Osteoblast (primary cell): ENCODE data around the gene BCAS4. TPM values are rescaled to one million over a fixed set of nuclear protein-coding genes. Genes with fewer than 3 reads are reported as not detected.
"Not testable (repeated sequence)": the region's sequence is repeated elsewhere in the genome, so short reads cannot be mapped to it uniquely, and the experiment has no call there.

Experiments used
- DNase-seq: peaks from one replicate; pipeline ENCODE4 v3.0.0; 2011; ENCODE audit warnings: low spot score, mixed read lengths; ENCODE audit not compliant: insufficient read length; ENCODE audit errors: missing footprints
- H2AFZ ChIP-seq: 2 replicates; pipeline ENCODE4 v1.6.0; 2011; ENCODE audit warnings: mild to moderate bottlenecking, low read length
- H3K27ac ChIP-seq: 2 replicates; pipeline ENCODE4 v1.5.1; 2011; ENCODE audit warnings: mild to moderate bottlenecking, low read depth, low read length, moderate library complexity
- H3K27me3 ChIP-seq: 2 replicates; pipeline ENCODE4 v1.6.0; 2012; ENCODE audit warnings: mild to moderate bottlenecking, control low read depth, inconsistent platforms, low read length, moderate library complexity; ENCODE audit not compliant: insufficient read depth
- H3K36me3 ChIP-seq: 2 replicates; pipeline ENCODE4 v1.5.1; 2011; ENCODE audit warnings: mild to moderate bottlenecking, low read length, control low read depth, moderate library complexity; ENCODE audit not compliant: insufficient read depth
- H3K4me1 ChIP-seq: 2 replicates; pipeline ENCODE4 v1.5.1; 2011; ENCODE audit warnings: mild to moderate bottlenecking, low read length, control low read depth, moderate library complexity; ENCODE audit not compliant: insufficient read depth
- H3K4me2 ChIP-seq: 2 replicates; pipeline ENCODE4 v1.6.0; 2011; ENCODE audit warnings: mild to moderate bottlenecking, low read length; ENCODE audit not compliant: insufficient read depth
- H3K4me3 ChIP-seq: fragments of 200-600 bp; sonication (generic); 3 replicates; pipeline ENCODE4 v1.5.1; 2012; ENCODE audit warnings: mild to moderate bottlenecking, low read length, inconsistent platforms; ENCODE audit not compliant: insufficient read depth
- H3K79me2 ChIP-seq: 2 replicates; pipeline ENCODE4 v1.6.0; 2012; ENCODE audit warnings: mild to moderate bottlenecking, low read length, control low read depth, inconsistent platforms; ENCODE audit not compliant: insufficient read depth
- H3K9me3 ChIP-seq: 2 replicates; pipeline ENCODE4 v1.5.1; 2011; ENCODE audit warnings: low read depth, low read length, control low read depth
- H4K20me1 ChIP-seq: 2 replicates; pipeline ENCODE4 v1.6.0; 2012; ENCODE audit warnings: mild to moderate bottlenecking, low read length, control low read depth; ENCODE audit not compliant: insufficient read depth
- CTCF ChIP-seq: IDR thresholded peaks from 2 replicates; pipeline ENCODE4 v1.5.1; 2011; ENCODE audit warnings: mild to moderate bottlenecking, low read depth, low read length, moderate library complexity; ENCODE audit errors: extremely low read depth
- total RNA-seq: library from RNA; depleted of rRNA; stranded (reverse); fragments of >200 nt; gene quantifications from 2 replicates; pipeline ENCODE4 v1.2.3, GENCODE V29; 2012

Gene BCAS4
- total RNA-seq, 1 donor: 2.9 TPM

GRCh38 chr20:50799890-50800550 is 5.2 kb downstream of the BCAS4 start:
- Histone ChIP-seq H3K4me1 (peaks cover 6% of the 10 kb centered on the region), H3K36me3 (no peaks in the 10 kb centered on the region), H3K9me3 (no peaks in the 10 kb centered on the region), H3K4me3 (no peak overlapping the region), H3K27me3 (no peaks in the 10 kb centered on the region), H3K79me2 (peaks cover 3% of the 10 kb centered on the region), H2AFZ (no peak overlapping the region), H4K20me1 (no peaks in the 10 kb centered on the region), H3K27ac (no peak overlapping the region), H3K4me2 (no peak overlapping the region)
- no peak for TF ChIP-seq CTCF
- DNase-seq: no peak

GRCh38 chr20:50800986-50801746 is 6.3 kb downstream of the BCAS4 start:
- DNase-seq, H3K4me1 ChIP-seq, H4K20me1 ChIP-seq, H3K4me2 ChIP-seq, H3K27ac ChIP-seq, H3K36me3 ChIP-seq, H2AFZ ChIP-seq, H3K9me3 ChIP-seq, H3K27me3 ChIP-seq, H3K79me2 ChIP-seq, H3K4me3 ChIP-seq: not testable (repeated sequence)

- no peak overlapping the region for H2AFZ ChIP-seq
- H3K79me2 ChIP-seq: no peaks in the 10 kb centered on the region
- H3K9me3 ChIP-seq: no peaks in the 10 kb centered on the region
- DNase-seq: no peak
- TF ChIP-seq CTCF: no peak
- H3K27me3 ChIP-seq: no peaks in the 10 kb centered on the region
- H3K4me2 ChIP-seq: no peak overlapping the region
- H3K27ac ChIP-seq: no peak overlapping the region
- no peaks in the 10 kb centered on the region for H3K36me3 ChIP-seq
- no peak overlapping the region for H3K4me3 ChIP-seq
- H4K20me1 ChIP-seq: no peaks in the 10 kb centered on the region
- H3K4me1 ChIP-seq: peaks cover 4% of the 10 kb centered on the region
Observed at GRCh38 chr20:50801747-50802125, 6.9 kb downstream of the BCAS4 start.

GRCh38 chr20:50802289-50802688 is 7.4 kb downstream of the BCAS4 start:
- no peak for TF ChIP-seq CTCF
- H3K4me3 ChIP-seq: no peak overlapping the region
- no peak for DNase-seq

More at GRCh38 chr20:50802289-50802688, 7.4 kb downstream of the BCAS4 start:
- no peak overlapping the region for H2AFZ ChIP-seq
- H3K79me2 ChIP-seq: no peaks in the 10 kb centered on the region
- no peaks in the 10 kb centered on the region for H3K9me3 ChIP-seq
- no peak overlapping the region for H3K27ac ChIP-seq
- no peaks in the 10 kb centered on the region for H3K36me3 ChIP-seq
- no peaks in the 10 kb centered on the region for H4K20me1 ChIP-seq
- no peak overlapping the region for H3K4me2 ChIP-seq
- no peaks in the 10 kb centered on the region for H3K27me3 ChIP-seq
- H3K4me1 ChIP-seq: peaks cover 4% of the 10 kb centered on the region
